Measurements from ENCODE around the gene TDRD1.

TDRD1 gene

GRCh38 chr10:114278140-114278883 lies 99.2 kb downstream of the TDRD1 start:
- TF ChIP-seq CTCF (conservative IDR thresholded peaks at IDR 0.05; ENCODE audit: low read depth), result no peak
- no peak for DNase-seq (ENCODE audit: low spot score)
- CTCF ChIA-PET, result interaction anchor here (0.6 to 0.9 kb wide), 2 partner anchors 12 to 218 kb away, joined by 3 to 4 read pairs; no protein-coding TSS in a partner anchor
- POLR2A ChIA-PET (ENCODE audit: low non-redundant PET), result no interaction called here
- no peak overlapping the region for H3K27ac ChIP-seq

- no peak overlapping the region for H3K27ac ChIP-seq
- TF ChIP-seq CTCF (conservative IDR thresholded peaks at IDR 0.05; ENCODE audit: low read depth), result no peak
- CTCF ChIA-PET, result interaction anchor here (0.9 kb wide), 1 partner anchor 12 kb away, joined by 4 read pairs; no protein-coding TSS in a partner anchor
- no peak for DNase-seq (ENCODE audit: low spot score)
- POLR2A ChIA-PET (ENCODE audit: low non-redundant PET), result no interaction called here
These were observed 99.7 kb downstream of the TDRD1 start for GRCh38 chr10:114278884-114279191.

GRCh38 chr10:114279289-114279688 lies 100.1 kb downstream of the TDRD1 start:
- H3K27ac ChIP-seq, result no peak overlapping the region
- CTCF ChIA-PET, result no interaction called here
- POLR2A ChIA-PET (ENCODE audit: low non-redundant PET), result no interaction called here

GRCh38 chr10:114279901-114280644 lies 100.9 kb downstream of the TDRD1 start:
- CTCF ChIA-PET, result interaction anchor here (0.7 kb wide), 1 partner anchor 35 kb away, joined by 3 read pairs; no protein-coding TSS in a partner anchor
- H3K27ac ChIP-seq, result no peak overlapping the region
- DNase-seq (ENCODE audit: low spot score), result peak; percentile 66
- TF ChIP-seq CTCF (conservative IDR thresholded peaks at IDR 0.05; ENCODE audit: low read depth), result no peak
- POLR2A ChIA-PET (ENCODE audit: low non-redundant PET), result interaction anchor here (0.6 kb wide), 1 partner anchor 91 kb away, joined by 3 read pairs; no protein-coding TSS in a partner anchor

More at GRCh38 chr10:114279289-114279688, 100.1 kb downstream of the TDRD1 start:
- DNase-seq (ENCODE audit: low spot score), result no peak
- no peak for TF ChIP-seq CTCF (conservative IDR thresholded peaks at IDR 0.05; ENCODE audit: low read depth)

GRCh38 chr10:114281006-114281405 lies 101.9 kb downstream of the TDRD1 start:
- ChIA-PET POLR2A (ENCODE audit: low non-redundant PET) (no interaction called here), CTCF (interaction anchor here (0.7 to 1.0 kb wide), 2 partner anchors 10 to 177 kb away, joined by 3 read pairs; no protein-coding TSS in a partner anchor)
- H3K27ac ChIP-seq, result no peak overlapping the region
- TF ChIP-seq CTCF (conservative IDR thresholded peaks at IDR 0.05; ENCODE audit: low read depth), result no peak
- no peak for DNase-seq (ENCODE audit: low spot score)

GRCh38 chr10:114281461-114281860 lies 102.3 kb downstream of the TDRD1 start:
- POLR2A ChIA-PET (ENCODE audit: low non-redundant PET), result no interaction called here
- no peak overlapping the region for H3K27ac ChIP-seq
- DNase-seq (ENCODE audit: low spot score), result no peak
- CTCF ChIA-PET, result interaction anchor here (0.7 to 1.0 kb wide), 2 partner anchors 10 to 177 kb away, joined by 3 read pairs; no protein-coding TSS in a partner anchor
- no peak for TF ChIP-seq CTCF (conservative IDR thresholded peaks at IDR 0.05; ENCODE audit: low read depth)

Data from RWPE1 (cell line).